Mesenchymal stem cell (in vitro differentiated cells and primary cell): Measurements from ENCODE around the gene OR12D1.

Source experiments
- DNase-seq: peaks from one replicate; pipeline ENCODE4 v3.0.0-alpha.2; 2013
- H2AFZ ChIP-seq: one replicate; pipeline ENCODE4 v1.6.1; 2013; ENCODE audit warnings: low read depth, mild to moderate bottlenecking, control low read depth, inconsistent platforms, low read length, moderate library complexity
- H2AK5ac ChIP-seq: 2 replicates; pipeline ENCODE4 v1.6.1; 2013; ENCODE audit warnings: low read length, moderate library complexity, mild to moderate bottlenecking, inconsistent platforms; ENCODE audit not compliant: severe bottlenecking
- H2BK120ac ChIP-seq: one replicate; pipeline ENCODE4 v1.6.1; 2013; ENCODE audit warnings: low read depth, mild to moderate bottlenecking, inconsistent platforms, low read length, moderate library complexity
- H2BK12ac ChIP-seq, 2 experiments: one replicate each; pipeline ENCODE4 v1.6.1; 2013; ENCODE audit warnings: inconsistent platforms in 2 of 2, low read length in 2 of 2, mild to moderate bottlenecking in 2 of 2, moderate library complexity in 2 of 2, control low read depth in 1 of 2
- H2BK15ac ChIP-seq: one replicate; pipeline ENCODE4 v1.6.1; 2013; ENCODE audit warnings: mild to moderate bottlenecking, low read depth, inconsistent platforms; ENCODE audit not compliant: poor library complexity, severe bottlenecking
- H2BK5ac ChIP-seq: 2 replicates; pipeline ENCODE4 v1.6.1; 2013; ENCODE audit warnings: low read depth, mild to moderate bottlenecking, low read length, control low read depth, inconsistent platforms; ENCODE audit not compliant: poor library complexity, severe bottlenecking
- H3K14ac ChIP-seq, 2 experiments: one replicate each; pipeline ENCODE4 v1.6.1; 2013; ENCODE audit warnings: inconsistent platforms in 2 of 2, low read length in 2 of 2, control low read depth in 1 of 2, mild to moderate bottlenecking in 1 of 2, moderate library complexity in 1 of 2
- H3K18ac ChIP-seq, 2 experiments: one replicate each; pipeline ENCODE4 v1.6.1; 2013; ENCODE audit warnings: inconsistent platforms in 2 of 2, low read length in 2 of 2, control low read depth in 1 of 2, low read depth in 1 of 2, mild to moderate bottlenecking in 1 of 2
- H3K23ac ChIP-seq, 2 experiments: one replicate each; pipeline ENCODE4 v1.6.1; 2013; ENCODE audit warnings: inconsistent platforms in 2 of 2, low read length in 2 of 2, mild to moderate bottlenecking in 2 of 2, moderate library complexity in 2 of 2, control low read depth in 1 of 2
- H3K27ac ChIP-seq: 2 replicates; pipeline ENCODE4 v1.5.1; 2013; ENCODE audit warnings: mild to moderate bottlenecking, moderate library complexity, low read length, control low read depth, inconsistent platforms; ENCODE audit not compliant: poor library complexity, severe bottlenecking
- H3K27me3 ChIP-seq, 2 experiments: 2 replicates each; pipeline versions ENCODE4 v1.6.1 to v1.7.0; 2013; ENCODE audit warnings: low read length in 2 of 2, mild to moderate bottlenecking in 2 of 2, moderate library complexity in 2 of 2, control low read depth in 1 of 2, inconsistent platforms in 1 of 2; ENCODE audit not compliant: control insufficient read depth in 1 of 2, insufficient read depth in 1 of 2
- H3K36me3 ChIP-seq, 2 experiments: 2 replicates each; pipeline versions ENCODE4 v1.6.1 to v1.7.0; 2013; ENCODE audit warnings: low read length in 2 of 2, control low read depth in 1 of 2, inconsistent platforms in 1 of 2, low read depth in 1 of 2, mild to moderate bottlenecking in 1 of 2; ENCODE audit not compliant: insufficient read depth in 2 of 2, control insufficient read depth in 1 of 2
- H3K4ac ChIP-seq, 2 experiments: one replicate each; pipeline ENCODE4 v1.6.1; 2013; ENCODE audit warnings: inconsistent platforms in 2 of 2, low read length in 2 of 2, mild to moderate bottlenecking in 2 of 2, moderate library complexity in 2 of 2, control low read depth in 1 of 2, low read depth in 1 of 2
- H3K4me1 ChIP-seq: 2 replicates; pipeline ENCODE4 v1.6.1; 2013; ENCODE audit warnings: low read depth, low read length, control low read depth; ENCODE audit not compliant: control insufficient read depth, insufficient read depth
- H3K4me2 ChIP-seq: 2 replicates; pipeline ENCODE4 v1.6.1; 2013; ENCODE audit warnings: low read length, mild to moderate bottlenecking, inconsistent platforms; ENCODE audit not compliant: poor library complexity, severe bottlenecking
- H3K4me3 ChIP-seq, 2 experiments: 2 replicates each; pipeline versions ENCODE4 v1.5.1 to v1.7.0; 2013; ENCODE audit warnings: low read length in 2 of 2, mild to moderate bottlenecking in 2 of 2, control low read depth in 1 of 2, low read depth in 1 of 2; ENCODE audit not compliant: insufficient read depth in 1 of 2
- H3K79me1 ChIP-seq: replicated peaks from 2 replicates; pipeline ENCODE4 v1.6.1; 2013; ENCODE audit warnings: mild to moderate bottlenecking, control low read depth, low read length, inconsistent platforms; ENCODE audit not compliant: poor library complexity, severe bottlenecking
- H3K9ac ChIP-seq: 2 replicates; pipeline ENCODE4 v1.7.0; 2013; ENCODE audit warnings: mild to moderate bottlenecking, low read length, moderate library complexity
- H3K9me3 ChIP-seq: 2 replicates; pipeline ENCODE4 v1.7.0; 2013; ENCODE audit warnings: mild to moderate bottlenecking, low read length; ENCODE audit not compliant: control insufficient read depth
- H4K8ac ChIP-seq: one replicate; pipeline ENCODE4 v1.6.1; 2013; ENCODE audit warnings: inconsistent platforms, mild to moderate bottlenecking, low read length, moderate library complexity
- H4K91ac ChIP-seq: one replicate; pipeline ENCODE4 v1.6.1; 2013; ENCODE audit warnings: mild to moderate bottlenecking, low read length, inconsistent platforms
- WGBS: methylation state at CpG from one replicate; pipeline ENCODE4 v1.1.7; 2013; ENCODE audit warnings: mixed read lengths; 5-methylcytosine and 5-hydroxymethylcytosine counted together

The OR12D1 gene

GRCh38 chr6:29419516-29419915 lies 4.8 kb downstream of the OR12D1 start:
- H2BK5ac ChIP-seq = no peak overlapping the region
- H4K91ac ChIP-seq = no peak overlapping the region
- no peak overlapping the region for H2AFZ ChIP-seq
- no peak overlapping the region for H2BK120ac ChIP-seq
- H3K4ac ChIP-seq = no peak overlapping the region
- no peak overlapping the region for H3K9ac ChIP-seq
- no peak overlapping the region for H3K4me2 ChIP-seq
- no peak overlapping the region for H2AK5ac ChIP-seq
- H2BK15ac ChIP-seq = no peak overlapping the region
- no peak overlapping the region for H2BK12ac ChIP-seq
- H3K14ac ChIP-seq = no peak overlapping the region
- peak overlapping the region; percentile 49 for H3K27ac ChIP-seq
- no peaks in the 10 kb centered on the region for H3K36me3 ChIP-seq
- no peak overlapping the region for H3K18ac ChIP-seq
- H3K27me3 ChIP-seq = no peaks in the 10 kb centered on the region
- WGBS = 82% methylated on average over 3 of the region's 3 CpGs
- no peak overlapping the region for H3K23ac ChIP-seq
- no peaks in the 10 kb centered on the region for H3K79me1 ChIP-seq
- H3K9me3 ChIP-seq = peaks cover 2% of the 10 kb centered on the region
- no peak for DNase-seq
- no peak overlapping the region for H3K4me3 ChIP-seq
- H4K8ac ChIP-seq = no peak overlapping the region
- H3K4me1 ChIP-seq = no peaks in the 10 kb centered on the region

- Histone ChIP-seq H3K4me2 (no peak overlapping the region), H3K79me1 (no peaks in the 10 kb centered on the region), H3K14ac (no peak overlapping the region), H3K9ac (no peak overlapping the region), H3K36me3 (no peaks in the 10 kb centered on the region), H2BK120ac (no peak overlapping the region), H3K23ac (no peak overlapping the region), H2BK12ac (no peak overlapping the region), H3K4ac (no peak overlapping the region), H4K91ac (no peak overlapping the region), H3K18ac (no peak overlapping the region), H3K27me3 (no peaks in the 10 kb centered on the region), H2AK5ac (no peak overlapping the region), H3K9me3 (peaks cover 2% of the 10 kb centered on the region), H2BK5ac (no peak overlapping the region), H3K4me3 (no peak overlapping the region), H4K8ac (no peak overlapping the region), H3K4me1 (no peaks in the 10 kb centered on the region), H3K27ac (no peak overlapping the region), H2AFZ (no peak overlapping the region), H2BK15ac (no peak overlapping the region)
- DNase-seq = no peak
- WGBS = 79% methylated on average over 1 of the region's 2 CpGs
These were observed 9.4 kb downstream of the OR12D1 start for GRCh38 chr6:29424168-29424567.

- DNase-seq = no peak
- Histone ChIP-seq H3K4me3 (no peak overlapping the region), H3K18ac (no peak overlapping the region), H3K9ac (no peak overlapping the region), H2BK12ac (no peak overlapping the region), H3K27ac (no peak overlapping the region), H2AK5ac (no peak overlapping the region), H4K91ac (no peak overlapping the region), H3K4ac (no peak overlapping the region), H3K23ac (no peak overlapping the region), H2AFZ (no peak overlapping the region), H3K4me1 (no peaks in the 10 kb centered on the region), H4K8ac (no peak overlapping the region), H2BK5ac (no peak overlapping the region), H3K27me3 (no peaks in the 10 kb centered on the region), H2BK120ac (no peak overlapping the region), H3K36me3 (no peaks in the 10 kb centered on the region), H3K79me1 (no peaks in the 10 kb centered on the region), H3K14ac (no peak overlapping the region), H3K4me2 (no peak overlapping the region), H3K9me3 (peaks cover 2% of the 10 kb centered on the region), H2BK15ac (no peak overlapping the region)
- WGBS = 33% methylated on average over 1 of the region's 2 CpGs
These were observed 9.8 kb downstream of the OR12D1 start for GRCh38 chr6:29424575-29424974.

- Histone ChIP-seq H3K23ac (no peak overlapping the region), H3K4ac (no peak overlapping the region), H3K27ac (no peak overlapping the region), H3K4me3 (no peak overlapping the region), H3K14ac (no peak overlapping the region), H2BK120ac (no peak overlapping the region), H4K91ac (no peak overlapping the region), H3K9ac (no peak overlapping the region), H4K8ac (no peak overlapping the region), H2BK12ac (no peak overlapping the region), H2BK5ac (no peak overlapping the region), H3K4me1 (no peaks in the 10 kb centered on the region), H3K27me3 (no peaks in the 10 kb centered on the region), H2BK15ac (no peak overlapping the region), H3K9me3 (peaks cover 2% of the 10 kb centered on the region), H2AFZ (no peak overlapping the region), H3K18ac (no peak overlapping the region), H3K79me1 (no peaks in the 10 kb centered on the region), H3K4me2 (no peak overlapping the region), H2AK5ac (no peak overlapping the region), H3K36me3 (no peaks in the 10 kb centered on the region)
- DNase-seq = no peak
- WGBS = no CpG with 5 or more reads among the region's 1 CpG
These were observed 10.3 kb downstream of the OR12D1 start for GRCh38 chr6:29425075-29425474.
